T follicular helper cell (primary cell): Measurements from ENCODE around the gene FIBCD1.
A peak's percentile ranks its signal among the peaks of the same experiment; 100 is the strongest.
"Not testable (repeated sequence)": the region's sequence is repeated elsewhere in the genome, so short reads cannot be mapped to it uniquely, and the experiment has no call there.

Experiments used
- DNase-seq: peaks from one replicate; pipeline ENCODE4 v3.0.0-alpha.2; 2020; ENCODE audit warnings: low read depth

The FIBCD1 gene

DNA sequence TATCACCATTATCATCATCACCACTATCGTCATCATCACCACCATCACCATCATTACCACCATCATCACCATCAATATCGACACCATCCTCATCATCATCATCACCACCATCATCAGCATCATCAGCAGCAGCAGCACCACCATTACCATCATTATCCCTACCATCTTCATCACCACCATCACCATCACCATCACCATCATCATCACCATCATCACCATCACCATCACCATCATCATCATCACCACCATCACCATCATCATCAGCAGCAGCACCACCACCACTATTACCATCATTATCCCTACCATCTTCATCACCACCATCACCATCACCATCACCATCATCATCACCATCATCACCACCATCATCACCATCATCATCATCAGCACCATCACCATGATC is 15.9 kb upstream of the FIBCD1 start:
- not testable (repeated sequence) for DNase-seq

DNA sequence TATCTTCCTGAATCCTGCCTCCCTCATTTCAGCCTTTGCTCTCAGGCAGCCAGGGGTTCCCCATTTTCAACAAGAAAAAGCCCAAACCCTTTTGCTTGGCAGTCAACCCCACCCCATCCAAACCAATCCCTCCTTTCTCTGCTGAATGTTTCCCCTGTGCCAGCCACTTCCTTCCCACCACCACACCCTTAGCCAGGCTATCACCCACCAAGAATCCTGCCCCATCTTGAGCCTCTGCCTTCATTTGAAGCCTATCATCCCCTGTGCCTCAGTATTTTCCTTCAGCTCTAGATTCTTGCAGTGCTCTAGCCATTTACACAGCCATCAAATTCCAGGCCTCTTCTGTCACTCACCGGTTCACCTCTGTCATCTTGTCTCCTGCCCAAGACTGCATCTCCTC is 15.3 kb upstream of the FIBCD1 start:
- no peak for DNase-seq

DNA sequence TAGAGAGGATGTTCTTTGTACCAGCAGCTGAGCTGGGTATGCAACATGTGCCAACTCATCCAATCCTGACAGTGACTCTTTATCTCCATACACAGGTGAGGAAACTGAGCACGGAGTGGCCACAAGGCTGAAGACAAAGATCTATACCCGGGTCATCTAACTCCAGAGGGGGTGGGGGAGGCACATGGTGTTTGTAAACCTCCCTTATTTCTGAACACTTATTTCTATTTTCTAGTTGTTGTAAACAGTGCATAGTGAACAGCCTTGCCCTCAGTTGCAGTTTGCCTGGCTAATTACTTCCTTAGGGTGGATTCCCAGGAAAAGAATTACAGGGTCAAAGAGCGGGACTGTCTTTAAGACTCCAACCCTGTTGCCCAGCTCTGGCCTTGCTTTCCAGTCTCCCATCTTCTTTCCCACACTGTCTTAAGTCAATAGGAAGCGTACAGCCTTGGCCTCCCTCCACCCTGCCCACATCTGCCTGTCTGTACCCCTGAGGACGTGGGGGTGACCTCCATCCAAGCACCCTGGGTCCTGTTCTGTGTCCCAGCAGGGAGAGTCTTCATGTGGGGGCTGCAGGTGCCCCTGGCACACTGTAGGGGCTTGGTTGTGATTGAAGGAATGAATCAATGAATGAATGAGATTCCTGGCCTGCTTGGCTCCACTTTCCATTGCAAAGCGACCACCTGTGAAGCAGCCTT is 13.2 kb upstream of the FIBCD1 start:
- DNase-seq = no peak

DNA sequence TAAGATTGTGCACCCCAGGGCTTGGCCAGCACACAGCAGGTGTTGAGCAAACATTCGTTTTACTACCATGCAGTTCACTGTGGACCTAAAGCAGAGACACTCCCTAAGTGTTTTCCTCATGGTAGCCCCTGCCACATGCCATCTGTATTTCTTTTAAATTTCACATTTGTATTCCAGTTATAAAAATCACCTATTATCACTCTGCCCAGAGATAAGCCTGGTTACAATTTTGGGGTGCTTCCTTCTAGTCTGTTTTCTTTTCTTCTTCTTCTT is 10.9 kb upstream of the FIBCD1 start:
- DNase-seq = no peak

DNA sequence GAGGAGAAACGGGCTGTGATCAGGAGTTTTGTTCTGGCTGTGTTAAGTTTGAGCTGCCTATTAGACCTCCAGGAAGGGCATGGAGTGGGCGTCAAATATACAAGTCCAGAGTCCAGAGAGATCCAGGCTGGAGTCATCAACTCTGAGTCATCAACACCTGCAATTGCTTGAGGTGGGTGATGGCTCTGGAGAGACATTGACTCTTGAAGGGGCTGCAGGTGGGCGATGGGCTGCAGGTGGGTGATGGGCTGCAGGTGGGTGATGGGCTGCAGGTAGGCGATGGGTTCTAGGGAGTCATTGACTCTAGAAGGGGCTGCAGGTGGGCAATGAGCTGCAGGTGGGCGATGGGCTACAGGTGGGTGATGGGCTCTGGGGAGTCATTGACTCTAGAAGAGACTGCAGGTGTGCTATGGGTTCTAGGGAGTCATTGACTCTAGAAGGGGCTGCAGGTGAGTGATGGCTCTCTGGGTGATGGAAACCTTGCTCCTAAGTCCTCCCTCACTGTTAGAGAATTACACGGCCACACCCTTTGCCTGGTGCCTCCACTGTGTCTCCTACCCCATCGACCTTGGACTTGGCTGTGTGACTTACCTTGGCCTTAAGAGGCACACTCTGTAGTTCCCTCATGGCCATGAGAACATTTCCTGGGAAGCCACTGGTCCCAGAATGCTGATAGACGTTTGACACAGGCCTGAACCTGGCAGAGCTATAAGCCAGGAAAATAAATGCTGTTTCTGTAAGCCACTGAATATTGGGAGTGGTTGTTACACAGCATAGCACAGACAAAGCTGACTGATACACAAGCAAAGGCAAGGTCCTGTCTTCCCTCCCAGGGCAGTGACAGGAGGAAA is 10.4 kb upstream of the FIBCD1 start:
- DNase-seq = no peak

DNA sequence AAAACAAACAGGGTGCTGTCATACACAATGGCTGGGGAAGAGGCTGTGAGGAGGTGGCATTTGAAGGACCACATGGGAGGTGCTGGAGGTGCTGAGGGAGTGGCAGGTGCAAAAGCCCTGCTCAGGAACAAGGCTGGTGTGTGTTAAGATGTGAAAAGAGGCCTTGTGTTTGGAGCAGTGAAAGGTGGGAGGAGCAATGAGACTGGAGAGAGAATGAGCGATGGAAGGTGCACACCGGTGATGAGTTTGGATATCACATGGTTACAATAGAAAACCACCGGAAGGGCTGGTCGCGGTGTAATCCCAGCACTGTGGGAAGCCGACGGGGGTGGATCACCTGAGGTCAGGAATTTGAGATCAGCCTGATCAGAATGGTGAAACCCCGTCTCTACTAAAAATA is 9.2 kb upstream of the FIBCD1 start:
- no peak for DNase-seq

DNA sequence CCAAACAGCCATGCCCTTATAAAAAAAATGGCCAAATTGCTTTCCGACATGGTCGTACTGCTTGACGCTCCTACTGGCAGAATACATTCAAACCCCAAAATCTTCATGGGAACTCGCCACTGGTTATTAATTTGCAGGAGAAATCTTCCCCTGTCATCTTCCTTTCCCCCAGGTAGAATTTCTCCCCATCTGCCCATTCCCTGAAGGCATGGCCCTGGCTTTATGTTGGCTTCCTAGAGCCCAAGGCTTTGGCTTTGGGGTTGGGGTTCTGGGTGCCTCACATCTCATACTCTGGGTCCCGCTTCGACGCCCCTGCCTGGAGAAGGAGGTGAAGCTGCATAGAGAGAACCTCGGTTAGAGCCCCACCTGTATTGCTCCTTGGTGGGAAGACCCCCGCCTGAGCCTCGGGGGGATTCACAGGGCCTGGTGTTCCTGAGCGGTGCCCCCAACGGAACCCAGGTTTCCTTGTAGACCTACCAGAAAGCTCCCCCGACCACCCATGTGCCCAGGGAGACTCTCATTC is 8.6 kb upstream of the FIBCD1 start:
- DNase-seq = no peak

DNA sequence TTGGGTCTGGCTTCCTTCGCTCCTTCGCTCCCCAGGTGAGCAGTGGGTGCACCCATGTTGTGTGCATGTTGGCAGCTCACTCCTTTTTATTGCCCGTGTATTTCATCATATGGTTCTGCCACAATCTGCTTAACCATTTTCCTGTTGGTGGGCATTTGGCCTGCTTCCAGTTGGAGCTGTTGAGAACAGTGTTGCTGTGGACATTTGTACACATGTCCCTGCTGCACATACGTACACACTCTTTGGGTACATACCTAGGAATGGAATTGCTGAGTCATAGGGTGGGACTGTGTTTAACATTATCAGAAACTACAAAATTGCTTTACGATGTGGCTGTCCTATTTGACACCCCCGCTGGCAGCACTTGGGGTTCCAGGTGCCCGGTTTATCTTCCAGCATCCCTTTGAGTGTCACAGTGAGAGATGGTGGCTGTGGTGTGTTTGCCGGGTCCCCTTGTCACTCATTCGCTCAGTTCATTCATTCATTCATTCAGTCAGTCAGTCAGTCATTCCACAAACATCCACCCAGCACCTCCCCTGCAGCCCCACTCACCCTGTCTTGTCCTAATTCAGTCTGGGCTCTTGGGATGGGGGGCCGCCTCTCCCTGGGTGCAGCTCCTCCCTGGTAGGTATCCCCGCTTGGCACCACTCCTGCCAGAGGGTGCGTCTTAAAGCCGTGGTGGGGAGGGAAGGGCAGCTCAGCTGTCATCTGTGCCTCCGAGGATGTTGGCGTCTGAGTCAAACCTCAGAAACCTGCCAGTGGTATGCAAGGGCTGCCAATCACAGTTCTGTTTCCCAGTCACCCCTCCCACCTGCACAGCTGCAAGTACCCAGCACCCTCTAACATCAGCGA is 7.9 kb upstream of the FIBCD1 start:
- no peak for DNase-seq

DNA sequence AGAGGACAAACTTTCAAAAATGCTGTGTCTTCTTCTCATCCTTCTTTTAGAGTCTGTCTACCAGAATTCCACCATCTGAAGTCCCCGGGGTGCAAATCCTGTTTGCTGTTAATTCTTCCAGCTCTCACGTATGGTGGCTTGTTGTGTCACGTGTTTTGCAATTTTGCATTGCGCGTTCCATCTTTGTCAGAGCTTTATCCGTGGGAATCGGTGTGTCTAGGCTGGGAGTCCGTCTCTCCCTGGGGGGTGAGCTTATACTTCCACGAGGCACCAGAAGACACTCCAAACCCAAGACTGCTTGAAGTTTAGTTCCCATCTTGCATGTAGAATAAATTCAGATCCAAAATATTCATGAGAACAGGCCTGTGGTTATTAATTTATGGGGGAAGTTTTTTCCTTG is 6.1 kb upstream of the FIBCD1 start:
- DNase-seq = no peak

DNA sequence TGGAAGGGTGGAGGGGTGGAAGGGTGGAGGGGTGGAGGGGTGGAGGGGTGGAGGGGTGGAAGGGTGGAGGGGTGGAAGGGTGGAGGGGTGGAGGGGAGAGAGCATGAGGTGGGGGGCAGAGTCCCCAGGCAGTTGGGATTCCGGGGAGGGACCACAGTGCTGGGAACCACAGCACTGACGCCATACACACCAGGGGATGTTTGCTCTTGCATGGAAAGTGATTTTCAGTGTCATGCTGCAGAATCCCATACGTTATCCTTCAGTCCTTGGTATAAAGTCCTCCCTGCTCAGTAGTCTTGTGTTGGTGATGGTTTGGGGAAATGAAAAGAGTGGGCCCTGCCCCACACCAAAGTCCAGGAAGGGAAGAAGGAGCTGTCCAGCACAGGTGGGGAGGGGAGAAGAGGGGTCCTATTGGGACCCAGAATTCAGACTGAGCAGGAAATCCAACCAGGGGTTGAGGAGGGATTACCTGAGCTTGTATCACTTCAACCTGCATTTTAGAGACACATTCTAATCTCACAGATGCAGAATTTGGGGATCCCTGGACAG is 5.5 kb upstream of the FIBCD1 start:
- no peak for DNase-seq

DNA sequence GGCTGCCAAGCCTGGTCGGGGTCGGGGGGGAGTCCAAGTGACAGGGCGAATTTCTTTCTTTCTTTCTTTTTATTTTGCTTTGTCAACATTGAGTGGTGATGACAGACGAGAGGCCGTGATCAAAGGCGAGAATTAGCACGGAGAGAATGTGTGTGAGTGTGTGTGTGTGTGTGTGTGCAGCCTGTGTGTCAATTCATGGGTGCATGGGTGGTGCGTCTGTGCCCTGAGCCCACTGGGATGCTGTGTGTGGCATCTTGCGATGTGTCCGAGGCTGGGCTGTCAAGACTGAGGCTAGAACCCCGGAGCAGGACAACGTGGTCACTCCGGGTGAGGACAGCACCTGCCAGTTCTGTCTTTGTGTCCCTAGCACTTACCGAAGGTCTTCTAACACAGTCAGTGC is 4.7 kb upstream of the FIBCD1 start:
- no peak for DNase-seq

DNA sequence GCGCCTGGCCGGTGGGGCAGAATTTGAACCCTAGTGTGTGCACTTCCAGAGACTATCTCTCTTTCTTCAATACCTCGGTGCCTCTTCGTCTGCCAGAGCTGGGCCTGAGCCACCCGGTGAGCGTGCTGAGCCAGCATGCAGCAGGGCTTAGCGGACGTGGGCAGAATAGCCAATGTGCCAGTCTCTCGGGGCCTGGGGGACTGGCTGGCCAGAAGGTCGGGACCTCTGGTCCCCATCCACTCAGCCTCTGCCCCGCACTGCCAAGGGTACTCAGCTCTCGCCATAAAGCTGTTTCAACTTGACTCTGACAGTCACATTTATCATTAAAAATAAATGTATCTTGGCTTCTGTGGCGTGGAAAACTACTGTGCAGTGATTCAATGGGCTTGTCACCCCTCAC is 4.2 kb upstream of the FIBCD1 start:
- DNase-seq = no peak

DNA sequence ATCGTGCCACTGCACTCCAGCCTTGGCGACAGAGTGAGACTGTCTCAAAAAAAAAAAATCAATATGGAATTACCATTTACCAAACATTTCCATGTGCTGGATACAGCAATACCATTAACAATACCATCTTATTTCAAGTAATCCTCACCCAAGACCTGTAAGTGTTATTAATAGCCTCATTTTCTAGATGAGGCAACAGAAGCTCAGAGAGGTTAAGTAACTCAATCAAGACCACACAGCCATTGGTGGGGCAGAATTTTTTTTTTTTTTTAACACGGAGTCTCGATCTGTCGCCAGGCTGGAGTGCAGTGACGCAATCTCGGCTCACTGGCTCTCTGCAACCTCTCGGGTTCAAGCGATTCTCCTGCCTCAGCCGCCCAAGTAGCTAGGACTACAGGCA is 3.6 kb upstream of the FIBCD1 start:
- no peak for DNase-seq

DNA sequence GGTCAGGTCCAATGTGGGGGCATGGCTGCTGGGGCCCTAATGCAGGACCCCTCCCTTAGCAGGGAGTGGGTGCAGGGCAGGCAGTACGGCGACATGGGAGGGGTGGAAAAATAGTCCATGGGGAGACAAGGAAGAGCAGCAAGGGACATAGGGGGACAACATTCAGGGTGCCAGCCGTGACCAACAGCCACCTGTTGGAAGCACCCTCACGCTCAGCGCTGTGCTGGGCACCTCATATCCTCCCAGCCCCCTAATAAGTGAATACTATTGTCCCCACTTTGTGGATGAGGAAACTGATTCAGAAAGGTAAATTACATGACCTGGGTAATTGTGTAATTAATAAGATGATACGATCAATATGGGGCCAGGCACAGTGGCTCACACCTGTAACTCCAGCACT is 3.0 kb upstream of the FIBCD1 start:
- no peak for DNase-seq

DNA sequence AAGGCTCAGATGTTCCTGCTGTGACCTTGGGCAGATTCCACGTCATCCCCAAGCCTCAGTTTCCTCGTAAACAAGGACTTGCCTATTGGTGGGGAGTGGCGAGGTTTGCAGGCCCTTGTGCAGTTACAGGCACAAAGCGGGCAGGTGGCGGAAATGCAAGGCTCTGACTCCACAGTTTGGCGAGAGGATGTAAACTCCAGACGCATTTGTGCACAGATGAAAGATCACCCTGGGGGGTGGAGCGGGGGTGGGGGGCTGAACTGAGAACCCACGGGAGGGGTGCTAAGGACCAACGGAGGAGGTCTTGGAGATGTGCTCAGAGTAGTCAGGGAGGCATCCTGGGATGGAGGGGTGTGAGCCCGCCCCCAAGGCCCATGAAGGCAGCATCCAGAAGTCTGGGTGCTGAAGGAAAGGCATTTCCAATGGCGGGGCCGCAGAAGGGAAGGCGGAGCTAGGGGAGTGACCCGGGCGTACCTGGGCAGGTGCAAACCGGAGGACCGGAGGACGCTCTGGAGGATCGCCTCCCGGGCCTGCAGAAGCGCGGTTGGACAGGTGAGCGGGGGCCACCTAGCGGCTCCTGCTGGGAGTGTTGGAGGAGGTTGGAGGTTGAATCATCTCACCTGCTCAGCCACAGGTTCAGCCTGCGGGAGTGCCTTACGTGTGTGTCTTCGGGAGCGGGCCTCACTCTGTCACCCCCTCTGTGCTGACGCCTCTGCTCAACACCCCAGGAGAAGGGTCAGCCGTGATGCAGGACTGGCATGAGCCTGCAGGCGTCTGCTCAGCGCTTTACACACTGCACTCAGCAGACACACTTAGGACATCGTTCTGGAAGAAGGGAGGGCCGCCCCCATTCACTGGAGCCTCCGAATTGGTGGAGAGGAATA is 1.9 kb upstream of the FIBCD1 start:
- peak; percentile 51 for DNase-seq

DNA sequence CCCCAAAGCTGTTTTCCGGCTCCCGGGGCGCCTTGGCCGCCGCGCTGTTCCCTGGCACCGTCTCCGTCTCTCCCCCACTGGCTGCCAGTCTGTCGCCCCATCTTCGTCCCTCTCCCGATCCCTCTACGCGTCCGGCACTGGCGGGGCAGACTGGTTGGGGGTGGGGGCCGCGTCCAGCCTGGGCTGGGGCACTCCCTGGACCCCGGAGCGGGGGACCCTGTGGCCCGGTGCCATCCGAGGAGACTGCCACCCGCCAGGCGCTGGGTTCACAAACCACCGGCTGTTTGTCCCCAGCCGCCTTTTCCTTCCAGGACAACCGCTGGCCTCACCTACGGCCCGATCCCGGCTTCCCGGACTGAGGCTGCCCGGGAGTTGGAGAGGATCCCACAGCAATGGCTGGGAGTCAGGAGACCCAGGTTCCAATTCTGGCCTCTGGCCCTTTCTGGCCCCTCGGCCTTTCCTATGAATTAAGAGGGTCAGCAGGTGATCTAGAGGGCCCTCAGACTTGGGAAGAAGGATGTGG is 1.0 kb upstream of the FIBCD1 start:
- DNase-seq = no peak

DNA sequence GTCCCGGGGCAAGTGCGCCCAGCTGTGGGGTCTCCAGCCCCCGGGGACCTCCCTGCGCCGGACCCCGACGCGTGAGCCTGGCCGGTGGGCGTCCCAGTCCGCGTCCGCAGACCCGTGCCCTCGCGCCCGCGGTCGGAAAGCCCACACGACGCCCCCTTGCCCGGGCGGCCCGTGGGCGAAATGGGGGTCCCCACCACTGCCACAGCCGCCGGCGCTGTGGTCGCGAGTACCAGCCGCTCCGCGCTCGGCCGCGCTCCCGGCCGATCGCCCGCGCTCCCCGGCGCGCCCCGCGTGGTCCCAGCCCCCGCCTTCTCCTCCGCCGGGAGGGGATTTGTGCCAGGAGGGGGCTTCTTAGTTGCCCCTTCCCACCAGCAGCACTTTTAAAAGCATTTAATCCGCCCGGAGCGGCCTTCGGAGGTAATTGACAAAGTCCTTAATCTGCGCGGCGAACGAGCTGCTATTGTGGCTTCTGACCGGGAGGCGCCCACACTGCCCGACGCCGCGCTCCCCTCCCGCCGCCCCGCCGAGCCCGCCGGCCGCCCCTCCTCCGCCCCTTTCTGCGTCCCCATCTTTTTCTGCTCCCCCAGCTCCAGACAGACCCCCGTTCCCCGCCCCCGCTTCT is 469 bp upstream of the FIBCD1 start:
- DNase-seq = no peak

DNA sequence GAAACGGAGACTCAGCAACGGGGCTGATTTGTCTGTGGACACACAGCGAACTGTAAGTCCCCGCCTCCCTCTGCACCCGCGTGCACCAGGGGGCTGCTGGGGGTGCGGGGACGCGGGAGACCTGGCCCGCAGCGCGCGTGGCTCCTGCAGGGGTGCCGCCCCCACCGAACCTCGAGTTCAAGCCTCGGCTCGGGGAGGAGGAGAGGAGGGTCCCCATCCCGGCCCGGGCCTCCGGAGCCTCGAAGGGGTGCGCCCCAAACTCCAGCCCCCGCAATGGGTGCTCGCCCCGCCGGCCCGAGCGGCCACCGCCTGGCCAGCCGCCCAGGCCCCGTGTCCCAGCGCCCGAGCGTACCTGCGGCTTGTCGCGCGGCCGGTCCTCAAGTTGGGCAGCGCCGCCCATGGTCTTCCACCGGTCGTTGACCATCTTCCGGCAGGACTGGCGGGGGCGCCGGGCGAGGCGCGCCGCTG is 829 bp downstream of the FIBCD1 start:
- no peak for DNase-seq

DNA sequence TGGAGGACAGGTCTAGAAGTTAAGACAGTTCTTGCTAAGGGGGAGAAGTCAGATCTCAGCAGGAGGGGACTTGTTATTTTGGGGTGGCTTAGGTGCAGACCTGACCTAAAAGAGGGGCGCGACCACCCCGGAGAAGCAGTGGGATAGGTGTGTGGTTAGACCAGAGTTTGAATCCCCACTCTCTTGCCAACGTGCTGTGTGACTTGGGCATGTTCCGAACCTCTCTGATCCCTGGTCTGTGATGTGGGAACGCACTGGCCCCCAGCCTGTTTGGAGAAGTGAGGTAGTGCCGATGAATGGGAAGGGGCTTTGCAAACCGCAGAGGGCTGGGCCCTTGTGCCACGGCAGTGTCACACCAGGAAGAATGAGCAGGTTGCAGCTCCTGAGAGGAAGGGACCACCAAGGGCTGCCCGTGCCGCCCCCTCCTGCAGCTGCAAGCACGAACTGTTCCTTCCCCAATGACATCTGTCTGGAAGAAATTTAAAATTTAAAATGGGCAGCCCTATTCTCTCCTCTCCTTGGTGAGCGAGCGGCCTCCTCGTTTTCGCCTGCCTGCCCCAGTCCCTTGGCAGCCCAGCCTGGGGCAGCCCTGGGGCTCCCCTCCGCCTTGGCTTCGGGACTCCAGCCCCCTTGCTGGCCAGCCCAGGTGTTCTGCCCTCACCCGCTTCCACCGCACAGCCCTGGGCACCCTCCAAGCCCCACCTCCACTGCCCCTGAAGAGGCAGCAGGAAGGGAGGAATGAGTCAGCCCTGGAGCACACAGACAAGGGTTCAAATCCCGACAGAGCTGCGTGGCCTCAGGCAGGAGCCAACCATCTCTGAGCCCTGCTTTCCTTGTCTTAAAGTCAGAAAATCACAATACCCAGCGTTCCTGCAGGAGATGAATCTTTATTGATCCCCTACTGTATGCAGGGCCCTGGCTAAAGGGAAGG is 1.6 kb downstream of the FIBCD1 start:
- DNase-seq = no peak
